ENCODE results near the gene TMA7.

Gene TMA7

DNA sequence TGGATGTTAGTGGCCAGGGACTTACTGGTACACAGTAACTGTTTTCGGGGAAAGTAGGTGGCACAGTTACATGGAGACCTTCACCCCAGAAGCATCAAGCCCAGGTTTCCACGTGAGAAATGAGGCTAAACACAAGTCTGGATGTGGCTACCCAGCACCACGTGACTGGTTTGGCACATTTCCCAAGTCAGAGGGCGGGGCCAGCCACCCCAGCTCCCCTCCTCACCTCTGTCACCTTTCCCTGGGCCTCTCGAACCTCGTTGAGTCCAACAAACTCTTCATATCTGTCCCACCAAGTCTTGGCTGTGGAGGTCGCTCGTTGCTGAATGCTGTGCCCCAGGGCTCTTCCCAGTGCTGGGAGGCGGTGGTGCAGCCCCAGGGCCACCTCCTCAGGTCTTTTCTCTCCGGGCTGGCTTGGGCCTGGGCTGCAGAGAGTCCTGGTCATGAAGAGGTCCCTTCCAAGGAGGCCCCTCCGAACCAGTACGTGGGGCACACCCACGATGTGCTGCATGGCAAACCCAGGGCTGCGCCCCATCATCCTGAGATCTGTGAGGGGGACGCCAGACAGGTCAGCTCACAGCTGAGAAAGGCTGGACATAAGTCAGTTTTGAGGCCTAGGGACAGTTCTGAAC, 5.3 kb upstream of the TMA7 start:
- H3K27ac Mint-ChIP-seq: no peak overlapping the region
- ATAC-seq (no peak), DNase-seq (ENCODE audit: low spot score in 2 of 2) (no peak)

DNA sequence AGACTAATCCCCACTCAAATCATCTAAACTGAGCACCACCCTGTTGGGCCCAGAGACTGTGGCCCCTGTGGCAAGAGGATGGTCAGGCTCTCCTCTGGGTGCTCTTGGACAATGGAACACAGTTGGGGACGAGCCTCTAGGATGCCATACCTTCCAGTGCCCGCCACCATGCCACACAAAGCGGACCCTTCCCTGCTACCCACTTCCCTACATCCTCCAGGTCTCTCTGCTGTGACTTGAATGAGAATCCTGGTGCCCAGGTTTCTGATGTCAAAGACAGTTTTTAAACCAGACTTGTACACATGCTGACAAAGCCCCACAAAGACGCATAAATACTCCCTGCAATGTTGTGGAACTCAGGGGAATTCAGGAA, 4.8 kb upstream of the TMA7 start:
- ATAC-seq: no peak
- H3K36me3 Mint-ChIP-seq: peaks cover 17% of the 10 kb centered on the region
- DNase-seq (ENCODE audit: low spot score in 2 of 2): no peak
- H3K4me1 Mint-ChIP-seq: peaks cover 42% of the 10 kb centered on the region
- H3K9me3 Mint-ChIP-seq: no peaks in the 10 kb centered on the region
- no peak overlapping the region for H3K4me3 Mint-ChIP-seq
- H3K27ac Mint-ChIP-seq: no peak overlapping the region

More for the DNA sequence above, 5.3 kb upstream of the TMA7 start:
- no peaks in the 10 kb centered on the region for H3K9me3 Mint-ChIP-seq
- H3K4me1 Mint-ChIP-seq: peaks cover 43% of the 10 kb centered on the region
- peaks cover 11% of the 10 kb centered on the region for H3K36me3 Mint-ChIP-seq
- H3K4me3 Mint-ChIP-seq: no peak overlapping the region

GRCh38 chr3:48435774-48436476, 4.1 kb upstream of the TMA7 start:
- Mint-ChIP-seq H3K36me3 (peaks cover 19% of the 10 kb centered on the region), H3K4me3 (no peak overlapping the region), H3K27ac (no peak overlapping the region), H3K4me1 (peaks cover 35% of the 10 kb centered on the region), H3K9me3 (no peaks in the 10 kb centered on the region)
- ATAC-seq (peak; percentile 48), DNase-seq (ENCODE audit: low spot score in 2 of 2) (peak; percentile 75 to 91)

DNA sequence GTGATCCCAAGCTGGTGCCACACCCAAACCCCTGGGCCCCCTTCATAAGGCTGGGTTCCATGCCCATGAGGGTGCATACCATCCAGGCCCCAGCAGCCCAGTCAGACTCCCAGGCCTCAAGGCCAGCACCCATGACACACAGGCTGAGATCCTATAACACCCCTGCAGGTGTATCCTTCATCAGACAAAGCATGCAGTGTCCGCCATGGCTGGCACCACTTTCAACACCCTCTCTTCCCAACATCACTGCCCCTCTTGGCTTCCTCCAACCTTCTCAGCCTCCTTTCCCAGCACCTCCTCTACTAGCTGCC, 3.6 kb upstream of the TMA7 start:
- H3K4me3 Mint-ChIP-seq: no peak overlapping the region
- peaks cover 23% of the 10 kb centered on the region for H3K36me3 Mint-ChIP-seq
- peaks cover 34% of the 10 kb centered on the region for H3K4me1 Mint-ChIP-seq
- no peak overlapping the region for H3K27ac Mint-ChIP-seq
- DNase-seq (ENCODE audit: low spot score in 2 of 2) (no peak), ATAC-seq (no peak)
- H3K9me3 Mint-ChIP-seq: no peaks in the 10 kb centered on the region

- Mint-ChIP-seq H3K27ac (no peak overlapping the region), H3K36me3 (peaks cover 28% of the 10 kb centered on the region), H3K4me3 (no peak overlapping the region), H3K9me3 (no peaks in the 10 kb centered on the region), H3K4me1 (peaks cover 38% of the 10 kb centered on the region)
- ATAC-seq (no peak), DNase-seq (ENCODE audit: low spot score in 2 of 2) (no peak)
Measured at GRCh38 chr3:48436855-48437254, 3.2 kb upstream of the TMA7 start.

DNA sequence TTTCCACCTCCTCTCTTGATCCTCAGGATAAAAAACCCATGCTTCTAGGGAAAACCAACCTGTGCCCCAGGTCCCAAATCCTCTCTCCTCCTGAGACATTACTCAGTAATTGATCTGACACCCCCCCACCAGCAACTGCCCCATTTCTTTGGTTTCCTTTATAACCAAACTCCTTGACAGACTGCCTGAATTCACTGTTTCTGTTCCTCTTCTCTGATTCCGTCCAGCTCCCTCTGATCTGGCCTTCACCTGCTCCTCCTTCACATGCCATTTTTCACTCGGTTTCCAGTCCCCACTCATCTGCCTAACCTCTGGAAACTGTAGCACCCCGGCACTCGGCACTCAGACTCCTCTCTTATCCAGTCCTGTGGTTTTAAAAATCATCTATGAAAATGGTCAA, 2.2 kb upstream of the TMA7 start:
- no peak for ATAC-seq
- no peaks in the 10 kb centered on the region for H3K9me3 Mint-ChIP-seq
- no peak for DNase-seq (ENCODE audit: low spot score in 2 of 2)
- no peak overlapping the region for H3K27ac Mint-ChIP-seq
- H3K4me1 Mint-ChIP-seq: peaks cover 39% of the 10 kb centered on the region
- no peak overlapping the region for H3K4me3 Mint-ChIP-seq
- H3K36me3 Mint-ChIP-seq: peaks cover 37% of the 10 kb centered on the region

GRCh38 chr3:48440590-48440958, 517 bp downstream of the TMA7 start:
- Mint-ChIP-seq H3K36me3 (peaks cover 63% of the 10 kb centered on the region), H3K4me1 (peaks cover 32% of the 10 kb centered on the region), H3K27ac (peak overlapping the region; percentile 85), H3K4me3 (peak overlapping the region; percentile 83), H3K9me3 (no peaks in the 10 kb centered on the region)
- ATAC-seq (no peak), DNase-seq (ENCODE audit: low spot score in 2 of 2) (no peak)

DNA sequence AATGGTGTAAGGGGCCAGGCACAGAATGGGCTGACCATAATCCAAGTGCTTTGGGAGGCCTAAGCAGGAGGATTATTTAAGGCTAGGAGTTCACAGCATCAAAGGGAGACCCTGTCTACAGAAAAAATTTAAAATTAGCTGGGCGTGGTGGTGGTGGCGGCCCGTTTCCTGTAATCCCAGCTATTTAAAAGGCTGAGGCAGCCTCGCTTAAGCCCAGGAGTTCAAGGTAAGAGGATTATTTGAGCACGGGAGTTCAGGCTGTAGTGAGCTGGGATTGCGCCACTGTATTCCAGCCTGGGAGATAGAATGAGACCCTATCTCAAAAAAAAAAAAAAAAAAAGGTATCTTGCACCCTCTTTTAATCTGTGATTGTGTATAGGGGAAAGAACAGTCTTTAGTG, 1.9 kb downstream of the TMA7 start:
- ATAC-seq: no peak
- Mint-ChIP-seq H3K4me1 (peaks cover 41% of the 10 kb centered on the region), H3K9me3 (no peaks in the 10 kb centered on the region), H3K27ac (no peak overlapping the region), H3K4me3 (peak overlapping the region; percentile 83), H3K36me3 (peaks cover 69% of the 10 kb centered on the region)
- DNase-seq (ENCODE audit: low spot score in 2 of 2): no peak

DNA sequence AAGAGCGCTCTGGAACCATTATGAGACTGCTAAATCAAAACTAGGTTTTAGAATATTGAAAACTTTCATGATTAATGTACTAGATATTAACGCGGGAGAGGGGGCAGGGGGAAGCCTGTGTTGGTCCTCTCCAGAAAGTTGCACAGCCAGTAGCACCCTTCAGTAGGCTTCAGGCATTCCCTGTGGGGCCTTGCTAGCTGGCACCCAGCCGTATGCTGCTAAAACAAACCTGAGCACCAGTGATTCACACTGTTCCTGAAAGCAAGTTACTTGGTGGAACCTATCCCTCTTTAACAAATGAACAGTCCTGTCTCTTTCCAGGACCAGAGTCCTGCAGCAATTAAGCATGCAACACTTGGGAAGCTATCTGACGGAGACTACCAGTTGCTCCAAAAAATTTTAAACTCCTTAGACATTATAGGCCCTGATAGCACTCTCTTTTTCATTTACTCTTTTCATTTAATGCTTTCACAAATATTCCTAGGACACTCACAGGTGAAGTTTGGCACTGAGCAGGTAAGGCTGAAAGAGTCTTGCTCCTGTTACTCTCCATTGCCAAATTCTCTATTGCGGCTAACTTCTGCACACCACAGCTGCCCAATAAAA, 5.3 kb downstream of the TMA7 start:
- ATAC-seq (no peak), DNase-seq (ENCODE audit: low spot score in 2 of 2) (no peak)
- Mint-ChIP-seq H3K9me3 (no peaks in the 10 kb centered on the region), H3K4me3 (peak overlapping the region; percentile 97), H3K36me3 (peaks cover 69% of the 10 kb centered on the region), H3K27ac (peak overlapping the region; percentile 92), H3K4me1 (peaks cover 35% of the 10 kb centered on the region)

DNA sequence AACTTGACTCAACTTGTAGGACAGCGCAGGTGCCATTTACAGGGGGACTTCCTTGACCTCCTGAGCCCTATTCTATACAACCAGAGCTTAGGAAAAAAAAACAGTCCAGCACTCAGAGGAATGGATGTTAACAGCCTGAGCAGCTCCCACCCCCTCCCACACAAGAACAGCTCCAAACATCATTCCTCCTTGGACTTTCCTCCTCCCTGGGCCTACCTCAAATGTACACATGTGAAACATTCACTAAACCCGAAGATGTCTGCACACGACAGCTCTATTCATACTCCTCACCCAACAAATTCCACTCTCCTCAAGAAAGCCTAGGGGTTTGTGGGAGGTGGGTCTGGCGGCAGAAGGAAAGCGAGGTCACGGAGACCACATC, 6.0 kb downstream of the TMA7 start:
- H3K4me1 Mint-ChIP-seq: peaks cover 35% of the 10 kb centered on the region
- ATAC-seq (no peak), DNase-seq (ENCODE audit: low spot score in 2 of 2) (no peak)
- H3K9me3 Mint-ChIP-seq: no peaks in the 10 kb centered on the region
- peaks cover 67% of the 10 kb centered on the region for H3K36me3 Mint-ChIP-seq
- peak overlapping the region; percentile 97 for H3K4me3 Mint-ChIP-seq
- H3K27ac Mint-ChIP-seq: peak overlapping the region; percentile 92

- Mint-ChIP-seq H3K4me1 (peaks cover 33% of the 10 kb centered on the region), H3K4me3 (peak within 1 kb of the TSS; percentile 97), H3K36me3 (peaks cover 65% of the 10 kb centered on the region), H3K9me3 (no peaks in the 10 kb centered on the region), H3K27ac (peak within 1 kb of the TSS; percentile 92)
- peak; percentile 88 to 92 for DNase-seq (ENCODE audit: low spot score in 2 of 2)
- ATAC-seq: peak; percentile 99
Measured at GRCh38 chr3:48446425-48447193, 6.6 kb downstream of the TMA7 start, which contains the start of gene ATRIP. ATRIP (plus strand) TSS chr3:48446737; CDS start chr3:48446846, 109 bp downstream.

DNA sequence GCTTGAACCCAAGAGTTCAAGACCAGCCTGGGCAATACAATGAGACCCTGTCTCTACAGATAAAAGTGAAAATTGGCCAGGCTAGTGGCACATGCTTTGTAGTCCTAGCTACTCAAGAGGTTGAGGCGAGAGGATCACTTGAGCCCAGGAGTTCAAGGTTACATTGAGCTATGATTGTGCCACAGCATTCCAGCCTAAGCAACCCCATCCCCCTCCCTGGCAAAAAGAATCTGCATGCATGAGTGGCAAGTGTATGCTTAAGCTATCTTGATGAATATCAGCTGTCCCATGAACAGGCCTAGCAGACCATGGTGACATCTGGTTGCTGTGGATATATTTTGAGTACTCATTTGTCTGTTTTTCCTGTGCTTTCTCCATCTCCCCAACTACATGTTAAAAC, 11.2 kb downstream of the TMA7 start:
- peaks cover 71% of the 10 kb centered on the region for H3K36me3 Mint-ChIP-seq
- ATAC-seq (no peak), DNase-seq (ENCODE audit: low spot score in 2 of 2) (no peak)
- H3K27ac Mint-ChIP-seq: no peak overlapping the region
- peaks cover 21% of the 10 kb centered on the region for H3K4me1 Mint-ChIP-seq
- H3K9me3 Mint-ChIP-seq: no peaks in the 10 kb centered on the region
- no peak overlapping the region for H3K4me3 Mint-ChIP-seq

DNA sequence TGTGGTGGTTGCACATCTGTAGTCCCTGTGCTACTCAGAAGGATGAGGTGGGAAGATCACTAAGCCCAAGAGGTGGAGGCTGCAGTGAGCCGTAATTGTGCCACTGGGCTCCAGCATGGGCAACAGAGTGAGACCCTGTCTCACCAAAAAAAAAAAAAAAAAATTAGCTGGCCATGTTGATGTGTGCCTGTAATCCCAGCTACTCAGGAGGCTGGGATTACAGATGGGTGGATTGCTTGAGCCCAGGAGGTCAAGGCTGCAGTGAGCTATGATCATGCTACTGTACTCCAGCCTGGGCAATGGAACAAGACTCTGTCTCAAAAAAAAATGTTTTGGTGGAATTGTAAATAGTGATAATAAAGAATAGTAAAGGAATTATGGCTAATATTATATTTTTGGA, 16.4 kb downstream of the TMA7 start:
- H3K27ac Mint-ChIP-seq: no peak overlapping the region
- no peaks in the 10 kb centered on the region for H3K4me1 Mint-ChIP-seq
- H3K9me3 Mint-ChIP-seq: no peaks in the 10 kb centered on the region

DNA sequence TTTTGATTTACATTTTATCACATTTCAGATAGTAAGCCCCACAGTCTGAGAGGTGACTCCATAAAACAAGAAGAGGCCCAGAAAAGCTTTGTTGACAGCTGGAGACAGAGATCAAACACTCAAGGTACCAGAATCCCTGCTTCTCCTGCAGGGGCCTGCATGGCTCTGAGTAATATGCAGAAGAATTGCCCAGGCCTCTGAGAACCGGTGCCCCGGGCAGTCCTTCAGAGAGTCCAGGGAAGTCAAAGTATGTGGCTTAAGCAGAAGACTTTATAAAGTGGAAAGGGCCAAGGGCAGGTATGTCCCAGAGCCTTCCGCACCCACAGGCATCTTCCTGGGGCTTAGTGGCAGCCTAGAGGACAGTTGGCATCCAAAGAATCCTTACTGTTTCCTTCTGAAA, 19.3 kb downstream of the TMA7 start:
- no peaks in the 10 kb centered on the region for H3K9me3 Mint-ChIP-seq
- no peak overlapping the region for H3K4me3 Mint-ChIP-seq
- DNase-seq (ENCODE audit: low spot score in 2 of 2) (no peak), ATAC-seq (no peak)
- H3K4me1 Mint-ChIP-seq: no peaks in the 10 kb centered on the region
- no peak overlapping the region for H3K27ac Mint-ChIP-seq
- peaks cover 80% of the 10 kb centered on the region for H3K36me3 Mint-ChIP-seq

More for the DNA sequence above, 16.4 kb downstream of the TMA7 start:
- Mint-ChIP-seq H3K4me3 (no peak overlapping the region), H3K36me3 (peaks cover 99% of the 10 kb centered on the region)
- no peak for DNase-seq (ENCODE audit: low spot score in 2 of 2)
- no peak for ATAC-seq

DNA sequence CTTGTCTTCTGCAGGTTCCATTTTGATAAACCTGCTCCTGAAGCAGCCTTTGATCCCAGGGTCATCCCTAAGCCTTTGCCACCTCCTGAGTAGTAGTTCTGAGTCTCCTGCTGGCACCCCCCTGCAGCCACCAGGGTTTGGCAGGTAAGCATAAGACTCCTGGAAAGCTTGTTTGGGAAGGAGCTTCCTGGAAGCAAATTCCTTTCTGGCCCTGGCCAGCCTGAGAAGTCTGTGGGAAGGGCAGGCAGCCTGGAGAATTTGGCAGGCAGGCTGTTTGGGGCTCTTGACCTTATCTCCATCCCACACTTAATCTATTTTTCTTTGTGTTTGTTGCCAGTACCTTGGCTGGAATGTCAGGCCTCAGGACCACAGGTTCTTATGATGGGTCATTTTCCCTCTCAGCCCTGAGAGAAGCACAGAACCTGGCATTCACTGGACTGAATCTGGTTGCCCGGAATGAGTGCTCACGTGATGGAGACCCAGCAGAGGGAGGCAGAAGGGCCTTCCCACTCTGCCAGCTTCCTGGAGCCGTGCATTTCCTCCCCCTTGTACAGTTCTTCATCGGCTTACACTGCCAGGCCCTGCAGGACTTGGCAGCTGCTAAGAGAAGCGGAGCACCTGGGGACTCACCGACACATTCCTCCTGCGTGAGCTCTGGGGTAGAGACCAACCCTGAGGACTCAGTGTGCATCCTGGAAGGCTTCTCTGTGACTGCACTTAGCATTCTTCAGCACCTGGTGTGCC, 19.9 kb downstream of the TMA7 start:
- ATAC-seq: no peak
- Mint-ChIP-seq H3K4me1 (no peaks in the 10 kb centered on the region), H3K36me3 (peaks cover 80% of the 10 kb centered on the region), H3K4me3 (no peak overlapping the region), H3K27ac (peak overlapping the region; percentile 67), H3K9me3 (no peaks in the 10 kb centered on the region)
- DNase-seq (ENCODE audit: low spot score in 2 of 2): no peak

Measured in stimulated activated effector memory CD8-positive, alpha-beta T cell treated with anti-CD3 and anti-CD28 coated beads, Interleukin-12 subunit alpha, Interleukin-12 subunit beta, amount 100 ng/mL, for 72 hours (primary cell).